Endothelial cell of umbilical vein (primary cell): ENCODE results near the gene TMEM178B. TPM values are rescaled to one million over a fixed set of nuclear protein-coding genes. Genes with fewer than 3 reads are reported as not detected.

ENCODE experiments used
- BruUV-seq: library from RNA; stranded (reverse); fragments of 400-500 nt; replicated peaks from 2 replicates; lab custom pipeline; 2021; lab: Mats Ljungman, UMichigan
- CTCF ChIA-PET: fragments of 300-600, 350-600 bp; sonication (Branson Sonifier 250); formaldehyde crosslinking; loops from one replicate; lab custom pipeline; 2021; ENCODE audit warnings: antibody characterized with exemption, inconsistent platforms; lab: Charles Lee
- POLR2A ChIA-PET: fragments of 300-600, 350-600 bp; sonication (Branson Sonifier 250); formaldehyde crosslinking; loops from one replicate; lab custom pipeline; 2021; ENCODE audit warnings: antibody characterized with exemption, inconsistent platforms; lab: Charles Lee
- DNase-seq: peaks from one replicate; pipeline ENCODE4 v3.0.0-alpha.2; 2011; ENCODE audit warnings: low read depth, low spot score
- FAIRE-seq: peaks from 2 replicates; lab custom pipeline; 2011; peaks lifted over from hg19 to GRCh38; lab: Jason Lieb, UNC
- H2AFZ ChIP-seq: 2 replicates; pipeline ENCODE4 v1.6.0; 2012; ENCODE audit warnings: low read depth, low read length, control low read depth, inconsistent platforms
- H3K27ac ChIP-seq: 2 replicates; pipeline ENCODE4 v1.5.1; 2011; ENCODE audit warnings: low read depth, mild to moderate bottlenecking, control low read depth, low read length, moderate library complexity; ENCODE audit not compliant: insufficient read depth
- H3K27me3 ChIP-seq, 2 experiments: 2 replicates each; pipeline versions ENCODE4 v1.6.0 to v1.6.1; 2011; ENCODE audit warnings: low read length in 2 of 2, mixed read lengths in 1 of 2; ENCODE audit not compliant: control insufficient read depth in 2 of 2, insufficient read depth in 2 of 2
- H3K36me3 ChIP-seq, 2 experiments: 2 replicates in 1 of 2; 3 replicates in 1 of 2; pipeline ENCODE4 v1.5.1; 2011; ENCODE audit warnings: low read length in 2 of 2, mild to moderate bottlenecking in 1 of 2, moderate library complexity in 1 of 2; ENCODE audit not compliant: control insufficient read depth in 2 of 2, insufficient read depth in 2 of 2; ENCODE audit errors: extremely low read depth in 1 of 2
- H3K4me1 ChIP-seq: 3 replicates; pipeline ENCODE4 v1.5.1; 2011; ENCODE audit warnings: mild to moderate bottlenecking, low read length; ENCODE audit not compliant: control insufficient read depth, insufficient read depth; ENCODE audit errors: extremely low read depth
- H3K4me2 ChIP-seq: 2 replicates; pipeline ENCODE4 v1.6.1; 2011; ENCODE audit warnings: low read length, control low read depth, mixed read lengths; ENCODE audit not compliant: insufficient read depth
- H3K4me3 ChIP-seq, 3 experiments: fragments of 200-600 bp in 1 of 3; sonication (generic), shearing (Covaris generic) in 1 of 3; replicated peaks in 1 of 3; 2 replicates each; pipeline ENCODE4 v1.5.1; 2011 to 2016; ENCODE audit warnings: control low read depth in 3 of 3, low read length in 3 of 3, mild to moderate bottlenecking in 2 of 3, inconsistent platforms in 1 of 3, low read depth in 1 of 3, moderate library complexity in 1 of 3; ENCODE audit not compliant: insufficient read depth in 1 of 3
- H3K79me2 ChIP-seq: 2 replicates; pipeline ENCODE4 v1.6.0; 2012; ENCODE audit warnings: low read length, inconsistent platforms; ENCODE audit not compliant: control insufficient read depth, insufficient read depth
- H3K9ac ChIP-seq: replicated peaks from 2 replicates; pipeline ENCODE3; 2011; ENCODE audit warnings: low read length, control low read depth; ENCODE audit not compliant: insufficient read depth; ENCODE audit errors: extremely low read depth
- H3K9me1 ChIP-seq: replicated peaks from 3 replicates; pipeline ENCODE4 v1.6.0; 2011; ENCODE audit warnings: mild to moderate bottlenecking, low read length; ENCODE audit not compliant: control insufficient read depth, insufficient read depth; ENCODE audit errors: extremely low read depth
- H3K9me3 ChIP-seq: replicated peaks from 2 replicates; pipeline ENCODE4 v1.5.1; 2012; ENCODE audit warnings: low read length, inconsistent platforms; ENCODE audit not compliant: control insufficient read depth, insufficient read depth
- H4K20me1 ChIP-seq: replicated peaks from 2 replicates; pipeline ENCODE3; 2011; ENCODE audit warnings: mild to moderate bottlenecking, low read length; ENCODE audit not compliant: control insufficient read depth, insufficient read depth; ENCODE audit errors: extremely low read depth
- EZH2 ChIP-seq: IDR thresholded peaks from 2 replicates; pipeline ENCODE4 v1.6.1; 2012; ENCODE audit warnings: borderline replicate concordance, low read depth, mild to moderate bottlenecking, moderate library complexity, low read length, inconsistent platforms; ENCODE audit not compliant: severe bottlenecking
- FOS ChIP-seq: IDR thresholded peaks from 2 replicates; pipeline ENCODE4 v1.6.1; 2011; ENCODE audit warnings: mild to moderate bottlenecking, low read length, moderate library complexity, borderline replicate concordance; ENCODE audit not compliant: insufficient read depth
- GATA2 ChIP-seq: IDR thresholded peaks from 2 replicates; pipeline ENCODE4 v1.7.0; 2011; ENCODE audit warnings: low read depth, mild to moderate bottlenecking, moderate library complexity, mixed read lengths, low read length; ENCODE audit not compliant: insufficient read length, insufficient read depth
- JUN ChIP-seq: IDR thresholded peaks from 2 replicates; pipeline ENCODE4 v1.6.1; 2011; ENCODE audit warnings: borderline replicate concordance, low read depth; ENCODE audit not compliant: insufficient read length, insufficient read depth
- MYC ChIP-seq: IDR thresholded peaks from one replicate; pipeline ENCODE4 v1.6.1; 2011; ENCODE audit warnings: mild to moderate bottlenecking, low read depth, low read length
- POLR2A ChIP-seq: IDR thresholded peaks from 2 replicates; pipeline ENCODE4 v1.6.1; 2012; ENCODE audit warnings: low read depth, mild to moderate bottlenecking, control low read depth, low read length
- POLR2AphosphoS5 ChIP-seq: IDR thresholded peaks from 2 replicates; pipeline ENCODE4 v1.6.1; 2012; ENCODE audit warnings: low read depth, mild to moderate bottlenecking, control low read depth, low read length, moderate library complexity; ENCODE audit not compliant: insufficient read depth
- dilution Hi-C: fragments of 300-500 bp; cut with MboI; formaldehyde crosslinking; loops from one replicate; pipeline ENCODE4 v1.15.0; 2019; ENCODE audit warnings: low sequenced_read_pairs; ENCODE audit not compliant: extremely low pct_ligation_motif_present
- intact Hi-C: fragments of 100-400 bp; cut with micrococcal nuclease; formaldehyde crosslinking; loops from one replicate; pipeline ENCODE4 v1.10.0; 2022
- polyA plus RNA-seq, 4 experiments: library from polyadenylated mRNA; depleted of rRNA in 3 of 4; stranded (reverse) in 3 of 4; unstranded in 1 of 4; fragments of >200 nt; gene quantifications; 2 replicates each; pipeline versions ENCODE4 v1.2.1 to v1.2.3, GENCODE V29; 2011 to 2012; ENCODE audit warnings: missing spikeins in 1 of 4
- total RNA-seq: library from RNA; stranded (reverse); gene quantifications from 2 replicates; pipeline ENCODE4 v1.2.3, GENCODE V29; 2021
- TF ChIP-seq, protein P1 (sequence below): IDR thresholded peaks from 2 replicates; pipeline ENCODE4 v1.6.1; 2011; ENCODE audit not compliant: insufficient read depth, insufficient read length
- TF ChIP-seq, protein P2 (sequence below), 2 donors: IDR thresholded peaks; 1 replicate in 1 of 2; 2 replicates in 1 of 2; pipeline ENCODE4 v1.5.1; 2011; ENCODE audit warnings: low read length in 2 of 2, mild to moderate bottlenecking in 2 of 2, moderate library complexity in 2 of 2, control low read depth in 1 of 2, inconsistent platforms in 1 of 2, low read depth in 1 of 2; ENCODE audit not compliant: insufficient read depth in 1 of 2; ENCODE audit errors: extremely low read depth in 1 of 2

TMEM178B gene
- total and polyA plus RNA-seq, 2 donors (not counting 3 experiments of a cell fraction or from before 2014, with no cell fraction given) = not detected

DNA sequence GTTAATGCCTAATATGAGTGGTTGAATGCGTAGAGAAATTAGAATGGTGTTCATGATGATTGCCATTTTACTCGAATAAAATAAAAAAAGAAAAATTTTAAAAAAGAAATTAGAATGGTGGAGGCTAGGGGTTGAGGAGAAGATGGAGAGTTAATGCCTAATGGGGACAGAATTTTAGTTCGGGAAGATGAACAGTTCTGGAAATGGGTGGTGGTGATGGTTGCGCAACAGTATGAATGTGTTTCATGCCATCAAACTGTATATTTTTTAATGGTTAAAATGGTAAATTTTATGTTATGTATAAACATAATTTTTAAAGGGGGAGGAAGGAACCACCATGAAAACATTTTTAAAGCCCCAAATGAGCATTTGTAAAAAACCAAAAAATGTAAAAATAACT is 337.3 kb downstream of the TMEM178B start:
- Histone ChIP-seq H3K4me3 (no peak overlapping the region), H2AFZ (no peak overlapping the region), H3K9me1 (no peaks in the 10 kb centered on the region), H3K9ac (no peak overlapping the region), H4K20me1 (no peaks in the 10 kb centered on the region), H3K36me3 (no peaks in the 10 kb centered on the region), H3K4me2 (no peak overlapping the region), H3K27ac (no peak overlapping the region), H3K4me1 (no peaks in the 10 kb centered on the region), H3K27me3 (no peaks in the 10 kb centered on the region), H3K9me3 (no peaks in the 10 kb centered on the region), H3K79me2 (no peaks in the 10 kb centered on the region)
- dilution Hi-C loops = no loop called here
- no peak for DNase-seq
- TF ChIP-seq, protein P1, sequence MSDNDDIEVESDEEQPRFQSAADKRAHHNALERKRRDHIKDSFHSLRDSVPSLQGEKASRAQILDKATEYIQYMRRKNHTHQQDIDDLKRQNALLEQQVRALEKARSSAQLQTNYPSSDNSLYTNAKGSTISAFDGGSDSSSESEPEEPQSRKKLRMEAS = no peak
- TF ChIP-seq POLR2AphosphoS5 (no peak), JUN (no peak)
- intact Hi-C loops = no loop called here
- FAIRE-seq = no peak
- no TSS peak for BruUV-seq
- ChIA-PET POLR2A (no interaction called here), CTCF (no interaction called here)

DNA sequence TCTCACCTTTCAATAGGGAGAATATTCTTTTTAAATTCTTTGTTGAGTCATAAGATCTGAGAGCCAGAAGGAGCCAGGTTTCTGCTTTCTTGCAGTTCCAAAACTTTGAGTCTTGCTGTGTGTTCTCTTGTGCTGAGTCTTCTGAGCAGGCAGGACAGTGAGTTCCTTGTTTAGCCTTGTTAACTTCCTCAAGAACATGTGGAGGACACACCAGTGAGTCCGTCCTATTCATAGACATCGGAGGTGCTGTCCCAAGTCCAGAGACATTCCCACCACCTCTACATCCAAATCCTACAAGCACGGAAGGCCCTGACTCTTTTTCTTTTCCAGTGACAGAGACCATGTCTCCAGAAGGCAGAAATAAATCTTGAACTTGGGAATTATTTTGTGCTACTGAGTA is 342.1 kb downstream of the TMEM178B start:
- DNase-seq (no peak), FAIRE-seq (no peak)
- no peak overlapping the region for H3K4me2 ChIP-seq
- no peak overlapping the region for H2AFZ ChIP-seq
- no peak overlapping the region for H3K9ac ChIP-seq
- no TSS peak for BruUV-seq
- no peak overlapping the region for H3K27ac ChIP-seq
- H3K4me3 ChIP-seq = no peak overlapping the region
- H4K20me1 ChIP-seq = no peaks in the 10 kb centered on the region
- no peaks in the 10 kb centered on the region for H3K27me3 ChIP-seq
- ChIA-PET CTCF (no interaction called here), POLR2A (no interaction called here)
- H3K79me2 ChIP-seq = no peaks in the 10 kb centered on the region
- intact Hi-C loops (no loop called here), dilution Hi-C loops (no loop called here)
- no peak for TF ChIP-seq POLR2A
- TF ChIP-seq MYC = no peak
- TF ChIP-seq, protein P2, sequence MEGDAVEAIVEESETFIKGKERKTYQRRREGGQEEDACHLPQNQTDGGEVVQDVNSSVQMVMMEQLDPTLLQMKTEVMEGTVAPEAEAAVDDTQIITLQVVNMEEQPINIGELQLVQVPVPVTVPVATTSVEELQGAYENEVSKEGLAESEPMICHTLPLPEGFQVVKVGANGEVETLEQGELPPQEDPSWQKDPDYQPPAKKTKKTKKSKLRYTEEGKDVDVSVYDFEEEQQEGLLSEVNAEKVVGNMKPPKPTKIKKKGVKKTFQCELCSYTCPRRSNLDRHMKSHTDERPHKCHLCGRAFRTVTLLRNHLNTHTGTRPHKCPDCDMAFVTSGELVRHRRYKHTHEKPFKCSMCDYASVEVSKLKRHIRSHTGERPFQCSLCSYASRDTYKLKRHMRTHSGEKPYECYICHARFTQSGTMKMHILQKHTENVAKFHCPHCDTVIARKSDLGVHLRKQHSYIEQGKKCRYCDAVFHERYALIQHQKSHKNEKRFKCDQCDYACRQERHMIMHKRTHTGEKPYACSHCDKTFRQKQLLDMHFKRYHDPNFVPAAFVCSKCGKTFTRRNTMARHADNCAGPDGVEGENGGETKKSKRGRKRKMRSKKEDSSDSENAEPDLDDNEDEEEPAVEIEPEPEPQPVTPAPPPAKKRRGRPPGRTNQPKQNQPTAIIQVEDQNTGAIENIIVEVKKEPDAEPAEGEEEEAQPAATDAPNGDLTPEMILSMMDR (IDR thresholded peaks at IDR 0.05; ENCODE audit: extremely low read depth in 1 of 2, insufficient read depth in 1 of 2, low read depth in 1 of 2, low read length in 2 of 2) = no peak
- TF ChIP-seq GATA2 = no peak
- TF ChIP-seq FOS = no peak
- TF ChIP-seq, protein P1 = no peak
- TF ChIP-seq EZH2 = no peak
- TF ChIP-seq JUN = no peak
- no peak for TF ChIP-seq POLR2AphosphoS5
- H3K9me3 ChIP-seq = no peaks in the 10 kb centered on the region
- H3K9me1 ChIP-seq = no peaks in the 10 kb centered on the region
- no peaks in the 10 kb centered on the region for H3K36me3 ChIP-seq
- no peaks in the 10 kb centered on the region for H3K4me1 ChIP-seq
